NCI-H146 treated with DMSO at 0.1 percent for 48 hours (cell line): Measurements from ENCODE around the gene ERAL1.
"Not testable (repeated sequence)": the region's sequence is repeated elsewhere in the genome, so short reads cannot be mapped to it uniquely, and the experiment has no call there.

Experiments
- DNase-seq: peaks from one replicate; lab custom pipeline; 2025; ENCODE audit not compliant: unreplicated experiment; lab: John Stamatoyannopoulos, UW

The ERAL1 gene

GRCh38 chr17:28854457-28855335 lies at the start of gene ERAL1:
ERAL1 (plus strand) TSS chr17:28855016; CDS start chr17:28855035, 19 bp downstream.
- DNase-seq, result peak; percentile 79

- DNase-seq, result peak; percentile 59
Measured at GRCh38 chr17:28807925-28808634, 46.7 kb upstream of the ERAL1 start.

- DNase-seq, result no peak
Measured at GRCh38 chr17:28810437-28810836, 44.4 kb upstream of the ERAL1 start.

GRCh38 chr17:28811651-28812090 lies 43.1 kb upstream of the ERAL1 start:
- DNase-seq, result peak; percentile 11

GRCh38 chr17:28812091-28812747 lies 42.6 kb upstream of the ERAL1 start:
- peak; percentile 94 for DNase-seq

GRCh38 chr17:28812748-28813377 lies 42.0 kb upstream of the ERAL1 start:
- no peak for DNase-seq

- DNase-seq, result no peak
Measured at GRCh38 chr17:28816540-28816939, 38.3 kb upstream of the ERAL1 start.

GRCh38 chr17:28818819-28819221 lies 36.0 kb upstream of the ERAL1 start:
- DNase-seq, result no peak

- no peak for DNase-seq
Measured at GRCh38 chr17:28819582-28819981, 35.2 kb upstream of the ERAL1 start.

GRCh38 chr17:28827672-28828071 lies 27.1 kb upstream of the ERAL1 start:
- no peak for DNase-seq

GRCh38 chr17:28828294-28829040 lies 26.3 kb upstream of the ERAL1 start:
- no peak for DNase-seq

- no peak for DNase-seq
Measured at GRCh38 chr17:28834420-28834819, 20.4 kb upstream of the ERAL1 start.

- DNase-seq, result not testable (repeated sequence)
Measured at GRCh38 chr17:28836541-28836940, 18.3 kb upstream of the ERAL1 start.

- no peak for DNase-seq
Measured at GRCh38 chr17:28839221-28839620, 15.6 kb upstream of the ERAL1 start.

- DNase-seq, result peak; percentile 27
Measured at GRCh38 chr17:28841901-28842281, 12.9 kb upstream of the ERAL1 start.

- DNase-seq, result peak; percentile 80
Measured at GRCh38 chr17:28842282-28843012, 12.4 kb upstream of the ERAL1 start, which contains the start of gene FAM222B. FAM222B (minus strand) TSS chr17:28842790; CDS start chr17:28766667, 76,123 bp downstream.

GRCh38 chr17:28843816-28844148 lies 11.0 kb upstream of the ERAL1 start:
- no peak for DNase-seq

GRCh38 chr17:28846231-28846630 lies 8.6 kb upstream of the ERAL1 start:
- DNase-seq, result no peak

- DNase-seq, result not testable (repeated sequence)
Measured at GRCh38 chr17:28846699-28847098, 8.1 kb upstream of the ERAL1 start.

GRCh38 chr17:28848667-28849066 lies 6.1 kb upstream of the ERAL1 start:
- DNase-seq, result not testable (repeated sequence)
